Esophagus muscularis mucosa (tissue), 4 donors: ENCODE data around the gene CEACAM16. TPM values are rescaled to one million over a fixed set of nuclear protein-coding genes. Genes with fewer than 3 reads are reported as not detected.

ENCODE experiments used
- DNase-seq: peaks from one replicate; pipeline ENCODE4 v3.0.0-alpha.2; 2017; ENCODE audit errors: extremely low spot score
- H3K27ac ChIP-seq, 4 donors: fragments of 200-600 bp; sonication (generic); replicated peaks in 1 of 4; 1 replicate in 3 of 4; 2 replicates in 1 of 4; pipeline ENCODE4 v1.5.1; 2016 to 2019; ENCODE audit warnings: mild to moderate bottlenecking in 1 of 4
- H3K27me3 ChIP-seq, 4 donors: fragments of 200-600 bp; sonication (generic); one replicate each; pipeline versions ENCODE4 v1.5.1 to v1.6.0; 2016 to 2019
- H3K36me3 ChIP-seq, 4 donors: fragments of 200-600 bp; sonication (generic); one replicate each; pipeline ENCODE4 v1.5.1; 2016 to 2019
- H3K4me1 ChIP-seq, 4 donors: fragments of 200-600 bp; sonication (generic); one replicate each; pipeline ENCODE4 v1.5.1; 2016 to 2019
- H3K4me3 ChIP-seq, 4 donors: fragments of 200-600 bp; sonication (generic); 1 replicate in 2 of 4; 2 replicates in 2 of 4; pipeline ENCODE4 v1.5.1; 2016 to 2019; ENCODE audit warnings: mild to moderate bottlenecking in 4 of 4, moderate library complexity in 1 of 4
- H3K9me3 ChIP-seq, 4 donors: fragments of 200-600 bp; sonication (generic); 1 replicate in 3 of 4; 2 replicates in 1 of 4; pipeline ENCODE4 v1.5.1; 2016 to 2019
- EP300 ChIP-seq: sonication (generic); formaldehyde crosslinking; IDR thresholded peaks from one replicate; pipeline ENCODE4 v1.6.1; 2017; ENCODE audit warnings: antibody characterized with exemption
- POLR2A ChIP-seq: fragments of 450-650 bp; IDR thresholded peaks from one replicate; pipeline ENCODE4 v1.6.1; 2017; ENCODE audit warnings: antibody characterized with exemption, moderate library complexity, mild to moderate bottlenecking, low read depth
- POLR2AphosphoS5 ChIP-seq, 2 donors: sonication (generic); formaldehyde crosslinking; IDR thresholded peaks; one replicate each; pipeline ENCODE4 v1.6.1; 2017; ENCODE audit warnings: antibody characterized with exemption in 2 of 2
- WGBS: methylation state at CpG from one replicate; pipeline ENCODE4 v1.1.5; 2018; 5-methylcytosine and 5-hydroxymethylcytosine counted together
- intact Hi-C: fragments of 100-400 bp; cut with DNase I; formaldehyde crosslinking; loops from one replicate; pipeline ENCODE4 v1.15.1; 2023
- total RNA-seq, 4 donors: library from RNA; depleted of rRNA; stranded (reverse); fragments of >200 nt; gene quantifications; one replicate each; pipeline versions ENCODE4 v1.1.0 to v1.2.1, GENCODE V29; 2016
- TF ChIP-seq, protein P1 (sequence below), 3 experiments: fragments of 200-600 bp in 2 of 3; fragments of 450-650 bp in 1 of 3; sonication (generic) in 2 of 3; IDR thresholded peaks; one replicate each; pipeline ENCODE4 v1.5.1; 2017 to 2019; ENCODE audit warnings: antibody characterized with exemption in 3 of 3, mild to moderate bottlenecking in 2 of 3, moderate library complexity in 1 of 3

The CEACAM16 gene
- total RNA-seq, 4 donors from 2014 or later: not detected

DNA sequence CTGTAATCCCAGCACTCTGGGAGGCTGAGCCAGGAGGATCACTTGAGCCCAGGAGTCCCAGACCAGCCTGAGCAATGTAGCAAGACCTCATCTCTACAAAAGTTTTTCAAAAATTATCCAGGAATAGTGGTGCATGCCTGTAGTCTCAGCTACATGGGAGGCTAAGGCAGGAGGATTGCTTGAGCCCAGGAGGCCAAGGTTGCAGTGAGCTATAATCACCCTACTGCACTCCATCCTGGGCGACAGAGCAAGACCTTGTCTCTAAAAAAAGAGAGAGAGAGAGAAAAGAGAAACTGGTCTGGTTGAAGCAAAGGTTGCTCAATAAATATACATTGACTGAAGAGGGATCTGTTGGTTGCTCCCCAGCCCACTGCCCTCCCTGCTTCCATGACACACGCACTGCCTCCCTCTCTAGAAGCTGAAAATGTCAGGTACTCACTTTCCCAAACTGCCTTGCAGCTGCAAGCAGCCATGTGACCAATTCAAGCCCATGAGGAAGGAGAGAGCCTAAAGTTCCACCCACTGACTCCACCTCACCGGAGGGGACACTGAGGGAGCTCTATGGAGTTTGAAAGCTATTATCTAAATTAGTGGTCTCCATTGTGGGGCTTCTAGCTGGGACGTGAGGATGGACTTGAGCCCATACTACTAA lies 14.0 kb downstream of the CEACAM16 start:
- 42% methylated on average over 4 of the region's 4 CpGs for WGBS
- H3K27me3 ChIP-seq: no peaks in the 10 kb centered on the region
- no peak for TF ChIP-seq POLR2A
- TF ChIP-seq, protein P1, sequence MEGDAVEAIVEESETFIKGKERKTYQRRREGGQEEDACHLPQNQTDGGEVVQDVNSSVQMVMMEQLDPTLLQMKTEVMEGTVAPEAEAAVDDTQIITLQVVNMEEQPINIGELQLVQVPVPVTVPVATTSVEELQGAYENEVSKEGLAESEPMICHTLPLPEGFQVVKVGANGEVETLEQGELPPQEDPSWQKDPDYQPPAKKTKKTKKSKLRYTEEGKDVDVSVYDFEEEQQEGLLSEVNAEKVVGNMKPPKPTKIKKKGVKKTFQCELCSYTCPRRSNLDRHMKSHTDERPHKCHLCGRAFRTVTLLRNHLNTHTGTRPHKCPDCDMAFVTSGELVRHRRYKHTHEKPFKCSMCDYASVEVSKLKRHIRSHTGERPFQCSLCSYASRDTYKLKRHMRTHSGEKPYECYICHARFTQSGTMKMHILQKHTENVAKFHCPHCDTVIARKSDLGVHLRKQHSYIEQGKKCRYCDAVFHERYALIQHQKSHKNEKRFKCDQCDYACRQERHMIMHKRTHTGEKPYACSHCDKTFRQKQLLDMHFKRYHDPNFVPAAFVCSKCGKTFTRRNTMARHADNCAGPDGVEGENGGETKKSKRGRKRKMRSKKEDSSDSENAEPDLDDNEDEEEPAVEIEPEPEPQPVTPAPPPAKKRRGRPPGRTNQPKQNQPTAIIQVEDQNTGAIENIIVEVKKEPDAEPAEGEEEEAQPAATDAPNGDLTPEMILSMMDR (IDR thresholded peaks at IDR 0.05): no peak
- no peak for TF ChIP-seq POLR2AphosphoS5 (IDR thresholded peaks at IDR 0.05)
- TF ChIP-seq EP300: no peak

DNA sequence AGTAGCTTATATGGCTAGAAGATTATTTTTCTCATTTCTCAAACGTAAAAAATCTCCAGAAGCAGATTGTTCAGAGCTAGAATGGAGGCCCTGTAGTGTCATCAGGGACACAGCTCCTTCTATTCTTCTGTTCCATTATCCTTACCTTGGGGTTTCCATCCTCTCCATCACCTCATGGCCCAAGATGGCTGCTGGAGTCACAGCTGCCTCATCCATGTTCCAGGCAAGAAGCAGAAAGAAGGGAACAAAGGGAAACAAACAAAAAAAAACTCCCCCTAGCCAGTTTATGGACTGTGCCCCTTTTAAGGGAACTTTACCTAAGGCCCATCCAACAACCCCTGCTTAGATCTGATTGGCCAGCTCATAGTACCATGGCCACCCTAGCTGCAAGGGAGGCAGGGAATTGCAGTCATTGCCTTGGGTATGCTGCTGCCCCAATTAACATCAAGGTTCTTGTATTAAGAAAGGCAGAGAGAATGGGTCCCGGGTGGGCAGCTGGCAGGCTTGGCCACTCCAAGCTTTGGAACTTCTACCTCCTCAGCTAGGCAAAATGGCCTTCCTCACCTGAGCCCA lies 15.7 kb downstream of the CEACAM16 start:
- Histone ChIP-seq H3K27me3 (no peaks in the 10 kb centered on the region), H3K36me3 (no peaks in the 10 kb centered on the region), H3K4me1 (peaks cover 14 to 29% (median 21%) of the 10 kb centered on the region in 4 donors), H3K4me3 (no peak overlapping the region), H3K9me3 (peaks cover 0 to 8% (median 3%) of the 10 kb centered on the region in 4 donors), H3K27ac (no peak overlapping the region)
- no peak for TF ChIP-seq POLR2AphosphoS5 (IDR thresholded peaks at IDR 0.05)
- no peak for TF ChIP-seq POLR2A
- 57% methylated on average over 2 of the region's 2 CpGs for WGBS
- intact Hi-C loops: no loop called here
- DNase-seq: no peak

More for the DNA sequence above, 14.0 kb downstream of the CEACAM16 start:
- DNase-seq: no peak
- H3K27ac ChIP-seq: no peak overlapping the region
- intact Hi-C loops: no loop called here
- no peak overlapping the region for H3K4me3 ChIP-seq
- H3K36me3 ChIP-seq: no peaks in the 10 kb centered on the region
- H3K4me1 ChIP-seq: peaks cover 0 to 13% (median 4%) of the 10 kb centered on the region in 4 donors
- H3K9me3 ChIP-seq: peaks cover 0 to 8% (median 3%) of the 10 kb centered on the region in 4 donors

DNA sequence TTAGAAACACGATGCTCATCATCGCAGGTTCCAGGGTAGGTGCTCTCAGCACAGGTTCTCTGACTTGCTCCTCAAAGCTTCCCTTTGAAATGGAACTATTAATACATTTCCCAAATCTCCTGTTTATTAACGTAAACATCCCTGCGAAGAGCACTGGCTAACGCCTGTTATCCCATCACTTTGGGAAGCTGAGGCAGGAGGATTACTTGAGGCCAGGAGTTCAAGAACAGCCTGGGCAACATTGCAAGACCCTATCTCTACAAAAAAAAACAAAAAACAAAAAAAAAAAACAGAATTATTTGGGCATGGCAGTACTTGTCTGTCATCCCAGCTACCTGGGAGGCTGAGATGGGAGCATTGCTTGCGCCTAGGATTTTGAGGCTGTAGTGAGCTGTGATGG lies 18.7 kb downstream of the CEACAM16 start:
- intact Hi-C loops: no loop called here
- H3K9me3 ChIP-seq: peaks cover 0 to 8% (median 3%) of the 10 kb centered on the region in 4 donors

DNA sequence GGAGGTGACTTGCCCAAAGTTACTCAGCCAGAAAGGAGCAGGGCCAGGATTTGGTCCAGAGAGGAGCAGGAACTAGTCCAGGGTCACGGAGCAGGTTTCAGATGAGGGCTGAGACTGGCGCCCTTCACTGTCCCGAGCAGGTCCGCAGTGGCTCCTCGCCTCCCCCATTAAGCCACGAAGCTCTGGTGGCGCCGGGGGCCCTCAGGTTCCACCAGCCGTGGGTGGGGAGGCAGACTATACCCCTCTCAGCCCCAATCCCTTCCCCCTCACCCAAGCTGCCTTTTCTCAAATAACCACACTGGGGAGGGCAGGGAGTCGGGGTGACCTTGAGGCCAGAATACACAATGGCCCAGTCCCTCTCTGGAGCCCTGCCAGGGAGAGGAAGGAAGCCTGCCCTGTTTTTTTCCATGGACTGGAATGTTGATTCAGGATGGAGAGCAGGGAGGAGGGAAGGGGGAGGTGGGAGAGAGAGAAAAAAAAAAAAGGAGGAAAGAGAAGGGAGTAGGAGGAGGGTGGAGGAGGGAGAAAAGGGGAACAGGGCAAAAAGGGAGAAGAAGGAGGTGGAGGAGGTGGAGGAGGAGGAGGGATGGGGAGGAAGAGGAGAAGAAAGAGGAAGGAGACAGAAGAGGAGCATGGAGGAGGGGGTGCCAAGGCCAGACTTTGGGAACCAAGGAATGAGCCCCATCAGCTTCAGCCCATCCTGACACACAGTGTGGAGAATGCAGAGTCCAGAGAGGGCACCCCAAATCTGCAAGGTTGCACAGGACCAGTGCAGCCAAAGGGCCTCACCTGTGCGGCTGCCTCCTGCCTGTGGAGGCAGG lies 19.7 kb downstream of the CEACAM16 start:
- 23% methylated on average over 9 of the region's 11 CpGs for WGBS
- H3K9me3 ChIP-seq: peaks cover 0 to 8% (median 3%) of the 10 kb centered on the region in 4 donors
- peak overlapping the region; percentile 83 to 88 (median 84) for H3K27ac ChIP-seq
- no peak for TF ChIP-seq POLR2A
- no peak for TF ChIP-seq EP300
- TF ChIP-seq, protein P1 (IDR thresholded peaks at IDR 0.05): no peak
- peak in 1 of 2 donors; percentile 40 for TF ChIP-seq POLR2AphosphoS5 (IDR thresholded peaks at IDR 0.05)
- intact Hi-C loops: no loop called here
- H3K4me1 ChIP-seq: peaks cover 22 to 47% (median 32%) of the 10 kb centered on the region in 4 donors
- DNase-seq: no peak
- no peaks in the 10 kb centered on the region for H3K36me3 ChIP-seq
- no peaks in the 10 kb centered on the region for H3K27me3 ChIP-seq
- H3K4me3 ChIP-seq: peak overlapping the region; percentile 24 to 41 (median 38)

More for the DNA sequence above, 18.7 kb downstream of the CEACAM16 start:
- TF ChIP-seq EP300 (no peak), POLR2AphosphoS5 (IDR thresholded peaks at IDR 0.05) (no peak), POLR2A (no peak)
- TF ChIP-seq, protein P1 (IDR thresholded peaks at IDR 0.05): no peak
- Histone ChIP-seq H3K27me3 (no peaks in the 10 kb centered on the region), H3K36me3 (no peaks in the 10 kb centered on the region), H3K27ac (peak overlapping the region; percentile 83 to 88 (median 84)), H3K4me3 (no peak overlapping the region), H3K4me1 (peaks cover 16 to 38% (median 27%) of the 10 kb centered on the region in 4 donors)
- WGBS: 78% methylated on average over 6 of the region's 6 CpGs
- no peak for DNase-seq
